HG03135 (cell line): ENCODE measurements around the gene SARDH.

Experiments
- ATAC-seq: cut with Tn5 transposase; IDR thresholded peaks from one replicate; pipeline ENCODE4 v1.9.1; 2021; ENCODE audit warnings: mild to moderate bottlenecking, moderate library complexity; ENCODE audit not compliant: unreplicated experiment

Gene SARDH

DNA sequence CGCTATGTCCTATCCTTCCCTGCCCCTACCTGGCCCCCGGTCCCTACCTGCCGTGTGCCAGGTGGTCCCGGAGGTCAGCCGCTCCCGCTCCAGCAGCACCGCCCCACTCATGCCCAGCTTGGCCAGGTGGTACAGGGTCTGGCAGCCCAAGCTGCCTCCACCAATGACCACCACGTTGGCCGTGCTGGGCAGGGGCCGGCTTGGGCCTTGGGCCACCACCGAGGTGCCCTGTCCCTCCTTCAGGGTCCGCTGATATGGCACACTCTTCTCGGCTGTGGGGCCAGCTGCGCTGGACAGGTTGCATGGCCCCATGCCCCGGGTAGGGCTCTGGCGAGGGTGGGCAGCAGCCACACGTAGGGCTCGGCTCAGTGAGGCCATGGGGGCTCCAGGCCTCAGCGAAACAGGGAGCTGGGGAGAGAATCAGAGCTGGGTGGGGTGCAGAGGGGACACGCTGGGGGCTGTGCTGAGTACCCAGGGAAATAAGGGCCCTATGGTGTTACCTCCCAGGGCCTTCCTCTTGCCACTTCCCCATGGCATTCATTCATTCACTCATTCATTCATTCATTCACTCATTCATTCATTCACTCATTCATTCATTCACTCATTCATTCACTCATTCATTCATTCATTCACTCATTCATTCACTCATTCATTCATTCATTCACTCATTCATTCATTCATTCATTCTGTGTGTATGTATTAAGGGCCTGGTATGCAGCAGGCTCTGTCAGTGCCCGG is 4.2 kb downstream of the SARDH start:
- ATAC-seq: no peak

DNA sequence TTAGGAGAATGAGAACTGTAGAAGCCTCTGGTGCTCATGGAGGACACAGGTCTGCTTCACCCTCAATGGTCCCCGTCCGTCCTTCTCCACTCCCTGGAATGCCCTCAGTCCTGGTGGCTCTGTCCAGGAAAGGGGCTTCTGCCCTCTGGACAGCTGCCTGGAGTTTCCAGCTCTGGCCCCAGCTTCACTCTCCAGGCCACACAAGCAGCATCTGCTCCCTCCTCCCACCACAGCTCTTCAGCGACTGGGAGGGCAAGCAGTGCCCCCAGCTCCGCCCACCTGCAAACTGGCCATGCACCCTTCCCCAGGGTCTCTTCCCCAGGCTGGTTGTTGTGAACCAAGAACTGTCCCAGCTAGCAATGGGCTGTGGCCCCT is 4.7 kb downstream of the SARDH start:
- ATAC-seq: no peak

DNA sequence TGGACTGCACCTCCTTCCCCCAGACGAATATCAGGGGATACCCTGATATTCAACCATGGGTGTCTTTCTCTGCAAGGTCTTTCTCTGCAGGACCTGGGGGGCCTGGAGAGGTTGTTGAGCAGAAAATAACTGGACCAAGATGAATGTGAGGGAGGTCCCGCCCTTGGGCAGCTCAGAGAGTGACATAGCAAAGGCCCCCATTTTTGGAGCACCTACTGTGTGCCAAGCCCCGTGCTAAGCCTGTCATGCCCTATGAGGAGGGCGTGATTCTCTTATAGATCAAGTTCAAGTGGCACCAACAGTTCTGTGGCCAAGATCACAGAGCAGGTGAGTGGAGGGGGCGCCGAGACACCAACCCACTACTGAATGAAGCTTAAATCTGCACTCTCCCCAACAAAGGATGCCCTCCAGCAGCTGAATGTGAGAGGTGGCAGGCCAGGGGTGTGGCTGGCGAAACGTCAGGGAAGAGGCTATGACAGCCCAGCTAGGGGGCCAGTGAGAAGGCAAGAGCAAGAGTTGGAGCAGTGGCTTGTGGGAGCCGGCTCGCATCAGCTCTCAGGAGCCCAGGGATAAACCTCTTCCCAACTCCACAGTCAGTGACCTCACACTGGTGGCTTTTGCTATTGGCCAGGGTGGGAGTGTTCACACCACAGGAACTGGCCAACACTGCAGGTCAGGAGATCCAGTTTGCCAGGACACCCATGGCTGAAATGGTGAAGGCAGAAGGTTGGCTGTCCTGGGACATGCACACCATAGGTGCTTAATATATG is 5.3 kb downstream of the SARDH start:
- ATAC-seq: no peak

- no peak for ATAC-seq
Observed at GRCh38 chr9:133731876-133732638, 6.1 kb downstream of the SARDH start.

- no peak for ATAC-seq
Observed at GRCh38 chr9:133730994-133731715, 7.0 kb downstream of the SARDH start.

DNA sequence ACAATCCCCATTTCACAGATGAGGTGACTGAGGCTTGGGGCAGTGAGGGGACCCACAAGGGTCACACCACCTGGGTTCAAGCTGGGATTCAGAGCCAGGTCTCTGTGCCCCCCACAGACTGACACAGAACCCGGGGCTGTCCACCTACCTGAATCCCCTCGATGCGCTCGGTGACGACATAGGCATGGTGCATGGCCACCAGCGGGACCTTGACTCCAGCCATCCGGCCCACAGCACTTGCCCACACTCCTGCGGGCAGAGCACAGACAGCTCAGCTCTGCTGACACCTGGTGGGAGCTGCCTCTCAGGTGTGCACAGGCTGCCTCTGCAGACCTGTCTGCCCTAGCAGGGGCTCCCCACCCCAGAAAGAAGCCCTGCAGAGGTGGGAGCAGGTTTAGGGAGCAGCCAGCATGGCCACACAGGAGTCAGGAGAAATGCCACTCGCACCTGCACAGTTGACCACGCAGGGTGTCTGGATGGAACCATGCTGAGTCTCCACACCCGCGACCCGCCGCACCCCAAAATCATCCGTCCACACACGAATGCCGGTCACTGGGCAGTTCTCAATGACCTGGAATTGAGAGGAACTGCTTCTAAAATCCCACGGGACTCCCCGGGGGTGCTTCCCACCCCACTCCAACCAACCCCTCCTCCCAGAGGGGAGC is 8.4 kb downstream of the SARDH start:
- no peak for ATAC-seq

- no peak for ATAC-seq
Observed at GRCh38 chr9:133728856-133729616, 9.1 kb downstream of the SARDH start.

- ATAC-seq: no peak
Observed at GRCh38 chr9:133727876-133728441, 10.2 kb downstream of the SARDH start.

GRCh38 chr9:133727277-133727875 is 10.8 kb downstream of the SARDH start:
- ATAC-seq: no peak

- ATAC-seq: no peak
Observed at GRCh38 chr9:133726401-133727276, 11.5 kb downstream of the SARDH start.

GRCh38 chr9:133725886-133726285 is 12.3 kb downstream of the SARDH start:
- ATAC-seq: no peak

DNA sequence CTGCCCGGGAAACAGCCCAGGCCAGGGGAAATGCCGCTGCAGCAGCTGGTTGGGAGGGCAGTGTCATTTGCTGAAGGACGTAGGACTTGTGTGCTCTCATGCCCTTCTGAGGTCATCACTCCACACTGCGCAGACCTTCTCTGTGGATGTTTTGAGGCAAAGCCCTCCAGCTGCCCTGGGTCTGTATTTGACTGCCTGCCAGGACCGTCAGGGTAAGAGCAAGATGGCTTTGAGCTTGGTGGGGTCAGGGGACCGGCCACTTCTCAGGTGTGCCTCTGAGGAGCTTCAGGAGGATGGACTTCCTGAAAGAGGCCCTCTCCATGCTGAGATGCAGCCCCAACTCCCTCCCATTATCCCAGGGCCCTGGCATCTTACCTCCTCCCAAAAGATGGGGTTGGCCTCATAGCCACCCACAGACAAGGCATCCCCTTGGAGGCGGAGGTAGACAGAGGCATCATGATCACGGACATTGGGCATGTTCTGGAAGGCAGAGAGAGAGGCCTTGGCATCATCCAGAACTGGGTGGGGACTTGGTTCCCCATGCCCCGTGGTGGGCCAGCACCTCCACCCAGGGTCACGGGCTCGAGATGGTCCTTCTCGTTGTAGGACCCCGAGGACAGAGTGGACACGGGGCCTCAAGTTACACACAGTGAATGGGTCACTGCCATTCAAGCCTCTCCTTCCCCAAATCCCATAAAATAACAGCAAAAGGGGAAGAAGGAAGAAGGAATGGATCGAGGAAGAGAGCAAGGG is 19.4 kb downstream of the SARDH start:
- ATAC-seq: no peak

DNA sequence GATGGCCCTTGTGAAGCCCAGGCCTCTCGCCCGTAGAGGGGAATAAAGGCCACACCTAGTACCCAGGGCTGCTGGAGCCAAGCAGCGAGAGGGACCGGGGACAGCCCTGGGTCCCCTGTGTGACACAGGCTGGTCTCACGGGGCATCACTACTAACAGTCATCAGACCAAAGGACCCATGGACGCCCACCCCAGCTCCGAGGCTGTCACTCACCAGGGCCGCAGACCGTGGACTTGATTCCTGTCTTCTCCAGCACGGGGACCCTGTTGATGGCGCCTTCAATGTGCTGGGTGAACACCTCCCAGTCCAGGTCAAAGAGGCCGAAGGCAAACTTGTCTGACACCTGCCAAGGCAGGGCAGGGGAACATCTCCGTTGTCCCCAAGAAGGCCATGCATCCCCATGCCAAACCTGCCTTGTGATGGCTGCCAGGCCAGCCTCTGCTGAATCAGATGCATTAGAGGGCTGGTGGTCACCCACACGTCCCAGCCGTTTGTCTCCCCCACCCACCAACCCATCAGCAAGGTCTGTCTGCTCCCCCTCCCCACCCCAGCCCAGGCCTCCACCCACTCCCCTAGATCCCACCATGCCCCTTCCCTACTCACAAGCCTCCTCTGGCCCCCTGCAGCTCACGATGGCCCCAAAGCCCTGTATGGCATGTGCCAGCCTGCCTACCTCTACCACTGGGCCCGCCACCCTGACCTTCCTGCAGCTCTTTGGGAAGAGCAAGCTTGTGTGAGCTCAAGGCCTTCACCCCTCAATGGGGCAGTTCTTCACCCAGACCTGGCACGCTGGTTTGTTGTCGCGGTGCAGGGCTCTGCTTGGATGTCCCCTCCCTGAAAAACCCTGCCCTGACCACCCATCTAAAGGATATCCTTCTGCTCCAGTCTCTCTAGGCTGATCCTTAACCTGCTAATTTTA is 20.8 kb downstream of the SARDH start:
- no peak for ATAC-seq

DNA sequence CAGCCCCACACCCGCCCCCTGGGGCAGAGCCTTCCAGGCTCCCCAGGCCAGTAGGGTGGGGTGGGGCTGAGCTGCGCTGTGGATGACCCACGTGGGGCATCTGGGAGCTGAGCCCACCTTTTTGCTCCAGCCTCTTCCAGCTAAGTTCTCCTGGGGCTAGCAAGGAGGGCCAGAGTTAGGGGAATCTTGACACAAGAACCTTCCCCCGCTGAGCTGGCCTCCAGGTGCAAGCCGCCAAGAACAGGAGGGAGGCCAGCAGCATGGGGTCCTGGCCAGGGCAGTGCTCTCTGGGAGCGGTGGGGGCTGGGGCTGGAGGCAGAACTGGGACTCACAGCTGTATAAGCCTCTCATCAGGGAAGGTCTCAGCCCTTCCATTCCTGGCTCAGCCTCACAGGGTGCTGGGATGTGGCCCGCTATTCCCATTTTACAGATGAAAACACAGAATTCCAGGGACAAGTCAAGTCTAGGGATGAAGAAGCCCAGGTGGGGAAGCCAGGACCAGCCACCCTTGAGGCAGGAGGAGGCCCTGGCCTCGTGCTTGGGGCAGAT is 21.5 kb downstream of the SARDH start:
- no peak for ATAC-seq

DNA sequence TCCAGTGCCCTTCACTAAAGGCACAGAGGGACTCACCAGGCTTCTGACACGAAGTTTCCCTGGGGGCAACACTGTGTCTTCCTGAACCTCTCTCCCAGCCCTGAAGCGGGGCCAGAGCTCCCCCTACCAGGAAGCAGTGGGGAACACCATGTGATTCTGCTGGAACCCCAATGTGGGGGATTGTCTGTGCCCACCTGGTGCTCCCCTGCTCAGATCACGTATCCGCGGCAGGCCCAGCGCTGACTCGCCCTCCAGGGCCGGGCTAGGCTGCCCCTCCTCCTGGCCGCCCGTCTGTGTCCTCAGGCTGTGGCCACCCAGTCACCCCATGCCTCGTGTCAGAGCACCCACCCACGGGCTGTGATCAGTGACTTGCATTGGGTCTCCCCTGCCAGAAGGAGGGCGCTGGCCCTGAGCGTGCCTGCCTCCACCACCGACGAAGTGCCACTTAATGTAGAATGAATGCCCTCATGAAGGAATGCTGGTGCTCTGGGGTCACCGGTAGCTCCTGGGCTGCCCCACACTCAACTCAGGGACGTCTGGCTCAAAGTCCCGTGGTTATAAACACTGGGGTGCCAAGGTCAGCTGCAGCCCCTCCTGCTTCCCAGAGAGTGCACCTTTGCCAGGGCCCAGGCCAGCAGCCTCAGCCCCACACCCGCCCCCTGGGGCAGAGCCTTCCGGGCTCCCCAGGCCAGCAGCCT is 22.1 kb downstream of the SARDH start:
- ATAC-seq: no peak
